ENCODE measurements around the gene SHISAL2A. TPM values are rescaled to one million over a fixed set of nuclear protein-coding genes. Genes with fewer than 3 reads are reported as not detected.

SHISAL2A gene
- total and polyA plus RNA-seq, 2 of the 8 experiments (the other 6 are each of a cell fraction or from before 2014, with no cell fraction given), result 0.74 to 2.1 TPM

GRCh38 chr1:52693843-52694242 lies 60.9 kb downstream of the SHISAL2A start:
- peaks cover 16 to 51% of the 10 kb centered on the region in 2 experiments for H3K79me2 ChIP-seq (ENCODE audit: control insufficient read depth in 1 of 2, insufficient read depth in 2 of 2, low read length in 2 of 2)
- CTCF ChIA-PET (ENCODE audit: partially characterized antibody), result no interaction called here
- H3K14ac ChIP-seq (ENCODE audit: insufficient read length), result no peak overlapping the region
- H3K27me3 ChIP-seq (replicated peaks in 1 of 4; ENCODE audit: control insufficient read depth in 3 of 4, extremely low read depth in 1 of 4, insufficient read depth in 3 of 4, low read length in 3 of 4), result no peaks in the 10 kb centered on the region
- H2BK120ac ChIP-seq (replicated peaks; ENCODE audit: low read depth, low read length), result no peak overlapping the region
- no peak overlapping the region for H3K4me2 ChIP-seq (ENCODE audit: insufficient read depth in 1 of 2, low read depth in 2 of 2, low read length in 2 of 2)
- DNase-seq (ENCODE audit: low read depth in 1 of 2, low spot score in 2 of 2) (no peak), FAIRE-seq (no peak)
- peaks cover 4 to 9% (median 7%) of the 10 kb centered on the region in 4 experiments; a peak in 5 of 7 replicates for H3K4me1 ChIP-seq (replicated peaks in 1 of 4; ENCODE audit: control insufficient read depth in 3 of 4, insufficient read depth in 4 of 4, low read length in 3 of 4)
- no peak overlapping the region for H2AK5ac ChIP-seq (ENCODE audit: low read depth, low read length)
- peaks cover 1 to 7% of the 10 kb centered on the region in 2 experiments for H4K20me1 ChIP-seq (replicated peaks in 1 of 2; ENCODE audit: control insufficient read depth in 1 of 2, insufficient read depth in 2 of 2, low read length in 2 of 2)
- no peak overlapping the region for H2BK12ac ChIP-seq (ENCODE audit: low read depth, low read length)
- no peak overlapping the region for H3K56ac ChIP-seq (replicated peaks; ENCODE audit: insufficient read length, low read depth, low read length)
- H3K4ac ChIP-seq (replicated peaks; ENCODE audit: insufficient read length, low read depth, low read length), result no peak overlapping the region
- H3K9me3 ChIP-seq (ENCODE audit: insufficient read depth in 2 of 2, low read depth in 1 of 2, low read length in 1 of 2), result no peaks in the 10 kb centered on the region
- no peak overlapping the region for H3K23ac ChIP-seq (ENCODE audit: insufficient read length)
- H3K23me2 ChIP-seq (ENCODE audit: low read depth, low read length), result peaks cover 6% of the 10 kb centered on the region
- H2AFZ ChIP-seq (ENCODE audit: low read length), result no peak overlapping the region
- H4K91ac ChIP-seq (replicated peaks; ENCODE audit: insufficient read length, low read length), result no peak overlapping the region
- POLR2A ChIA-PET (ENCODE audit: partially characterized antibody), result no interaction called here
- no peak overlapping the region for H2BK5ac ChIP-seq (ENCODE audit: low read depth, low read length)
- H3K4me3 ChIP-seq (ENCODE audit: extremely low read depth in 1 of 4, insufficient read depth in 2 of 4, low read depth in 3 of 4, low read length in 4 of 4), result no peak overlapping the region
- H3K27ac ChIP-seq (ENCODE audit: low read depth, low read length), result no peak overlapping the region
- H4K5ac ChIP-seq (ENCODE audit: insufficient read length, low read depth, low read length), result no peak overlapping the region
- no peak overlapping the region for H2BK15ac ChIP-seq (ENCODE audit: low read length)
- whole genome bisulfite sequencing, 2 experiments (ENCODE audit: extremely low coverage in 1 of 2, insufficient coverage in 1 of 2, insufficient read length in 1 of 2, insufficient replicate concordance in 2 of 2, low coverage in 1 of 2, low lambda C conversion rate in 2 of 2, missing lambda C conversion rate in 1 of 2), result 100% methylated on average over 1 of the region's 1 CpG; no CpG with 5 or more reads in 1 of the 2 experiments
- no peak overlapping the region for H3K18ac ChIP-seq (ENCODE audit: extremely low read depth, low read length)
- H3K36me3 ChIP-seq (ENCODE audit: control insufficient read depth in 2 of 4, insufficient read depth in 4 of 4, low read length in 3 of 4), result peaks cover 7 to 40% (median 17%) of the 10 kb centered on the region in 4 experiments
- H2BK20ac ChIP-seq (ENCODE audit: low read length), result no peak overlapping the region
- no peak overlapping the region for H3K9ac ChIP-seq (replicated peaks in 1 of 4; ENCODE audit: extremely low read depth in 1 of 4, low read depth in 3 of 4, low read length in 3 of 4)
- H4K8ac ChIP-seq (ENCODE audit: extremely low read depth, insufficient read depth, low read length), result no peak overlapping the region
- H3K79me1 ChIP-seq (ENCODE audit: low read depth, low read length), result peaks cover 14% of the 10 kb centered on the region
- TF ChIP-seq CEBPB (IDR thresholded peaks at IDR 0.05; ENCODE audit: low read depth, low read length) (no peak), KDM4A (IDR thresholded peaks at IDR 0.05; ENCODE audit: low read depth, low read length, severe bottlenecking) (no peak), POLR2AphosphoS5 (IDR thresholded peaks at IDR 0.05; ENCODE audit: low read depth, low read length) (no peak), HDAC6 (IDR thresholded peaks at IDR 0.05; ENCODE audit: low read depth, low read length) (no peak), SUZ12 (IDR thresholded peaks at IDR 0.05; ENCODE audit: low read length) (no peak), EZH2 (IDR thresholded peaks at IDR 0.05; ENCODE audit: low read depth, low read length, severe bottlenecking) (no peak), EGR1 (IDR thresholded peaks at IDR 0.05; ENCODE audit: borderline replicate concordance, low read depth, low read length) (no peak), CBX8 (IDR thresholded peaks at IDR 0.05; ENCODE audit: borderline replicate concordance, low read depth, low read length) (no peak), CBX5 (IDR thresholded peaks at IDR 0.05; ENCODE audit: low read depth, low read length) (no peak), RNF2 (IDR thresholded peaks at IDR 0.05; ENCODE audit: borderline replicate concordance, low read depth, low read length, missing control alignments, poor library complexity, severe bottlenecking) (no peak), ATF3 (IDR thresholded peaks at IDR 0.05; ENCODE audit: insufficient read depth, low read depth, low read length) (no peak), RAD21 (IDR thresholded peaks at IDR 0.05 in 1 of 2, conservative IDR thresholded peaks at IDR 0.05 in 1 of 2; ENCODE audit: low read depth in 2 of 2, low read length in 2 of 2) (no peak), SIRT6 (IDR thresholded peaks at IDR 0.05; ENCODE audit: low read length) (no peak), POLR2A (IDR thresholded peaks at IDR 0.05; ENCODE audit: control extremely low read depth in 1 of 2, low read depth in 2 of 2, low read length in 2 of 2) (no peak)

Measured in H1 (cell line).